ENCODE results near the gene FAM83F. TPM values are rescaled to one million over a fixed set of nuclear protein-coding genes. Genes with fewer than 3 reads are reported as not detected.

Gene FAM83F
- total and polyA plus RNA-seq, 3 experiments from 2014 or later, result 0.01 to 0.51 (median 0.33) TPM

- Mint-ChIP-seq H3K27me3 (peaks cover 6 to 8% of the 10 kb centered on the region in 2 donors), H3K4me3 (peak overlapping the region; percentile 91 to 99 (median 97)), H3K36me3 (peaks cover 0 to 15% (median 3%) of the 10 kb centered on the region in 3 donors), H3K4me1 (peaks cover 35 to 47% (median 47%) of the 10 kb centered on the region in 3 donors), H3K27ac (peak overlapping the region; percentile 98 to 100 (median 100)), H3K9me3 (peaks cover 0 to 2% (median 0%) of the 10 kb centered on the region in 5 donors)
- CTCF ChIA-PET, result interaction anchor here (0.7 to 3.1 kb wide), 12 partner anchors 9 to 645 kb away, joined by 3 to 13 read pairs (median 6); partner anchors contain the start of genes ADSL, TAB1 and TNRC6B
- no peaks in the 10 kb centered on the region for H3K9me3 ChIP-seq (ENCODE audit: low read length)
- no peaks in the 10 kb centered on the region for H3K27me3 ChIP-seq (ENCODE audit: insufficient read depth, low read length, poor library complexity, severe bottlenecking)
- peak; percentile 95 to 99 (median 99) for DNase-seq
- H3K27ac ChIP-seq (ENCODE audit: low read depth, low read length), result peak overlapping the region; percentile 97
- peak overlapping the region; percentile 83 for H3K4me3 ChIP-seq (ENCODE audit: low read length)
- no peaks in the 10 kb centered on the region for H3K36me3 ChIP-seq (ENCODE audit: insufficient read depth, low read length)
- peaks cover 41% of the 10 kb centered on the region for H3K4me1 ChIP-seq (ENCODE audit: insufficient read depth, low read length)
- POLR2A ChIA-PET, result interaction anchor here (0.5 to 2.6 kb wide), 36 partner anchors 11 to 1736 kb away, joined by 3 to 51 read pairs (median 4); partner anchors contain the start of genes ADSL, ATF4, CBX7 and MIEF1
These were observed 49.5 kb downstream of the FAM83F start for GRCh38 chr22:40044102-40044869.

GRCh38 chr22:40044870-40045834 is 50.4 kb downstream of the FAM83F start:
- ChIA-PET POLR2A (interaction anchor here (0.6 to 2.6 kb wide), 26 partner anchors 10 to 1336 kb away, joined by 3 to 51 read pairs (median 5); partner anchors contain the start of genes ADSL, ATF4, MIEF1 and MRTFA), CTCF (interaction anchor here (1.0 to 3.1 kb wide), 9 partner anchors 9 to 646 kb away, joined by 3 to 13 read pairs (median 9); partner anchors contain the start of genes ADSL, TAB1 and TNRC6B)
- Histone ChIP-seq H3K4me3 (ENCODE audit: low read length) (peak overlapping the region; percentile 96), H3K27ac (ENCODE audit: low read depth, low read length) (peak overlapping the region; percentile 97), H3K36me3 (ENCODE audit: insufficient read depth, low read length) (no peaks in the 10 kb centered on the region), H3K4me1 (ENCODE audit: insufficient read depth, low read length) (peaks cover 44% of the 10 kb centered on the region), H3K9me3 (ENCODE audit: low read length) (no peaks in the 10 kb centered on the region), H3K27me3 (ENCODE audit: insufficient read depth, low read length, poor library complexity, severe bottlenecking) (no peaks in the 10 kb centered on the region)
- peaks cover 0 to 2% (median 0%) of the 10 kb centered on the region in 5 donors for H3K9me3 Mint-ChIP-seq
- peaks cover 0 to 4% of the 10 kb centered on the region in 2 donors for H3K27me3 Mint-ChIP-seq
- peaks cover 0 to 16% (median 3%) of the 10 kb centered on the region in 3 donors for H3K36me3 Mint-ChIP-seq
- peak overlapping the region; percentile 98 to 100 (median 100) for H3K27ac Mint-ChIP-seq
- H3K4me1 Mint-ChIP-seq, result peaks cover 40 to 55% (median 53%) of the 10 kb centered on the region in 3 donors
- peak; percentile 79 to 89 (median 82) for DNase-seq
- H3K4me3 Mint-ChIP-seq, result peak overlapping the region; percentile 91 to 99 (median 97)

- H3K27ac ChIP-seq (ENCODE audit: low read depth, low read length), result no peak overlapping the region
- ChIA-PET CTCF (interaction anchor here (0.7 to 3.1 kb wide), 3 partner anchors 21 to 302 kb away, joined by 3 to 13 read pairs (median 13); no protein-coding TSS in a partner anchor), POLR2A (interaction anchor here (0.6 to 2.6 kb wide), 4 partner anchors 10 to 544 kb away, joined by 3 to 51 read pairs (median 6); partner anchors contain the start of genes ADSL and MIEF1)
- no peaks in the 10 kb centered on the region for H3K36me3 ChIP-seq (ENCODE audit: insufficient read depth, low read length)
- Mint-ChIP-seq H3K4me3 (peak overlapping the region; percentile 75 to 90 (median 80)), H3K27me3 (peaks cover 0 to 4% of the 10 kb centered on the region in 2 donors), H3K36me3 (peaks cover 0 to 20% (median 3%) of the 10 kb centered on the region in 3 donors), H3K27ac (peak overlapping the region; percentile 64 to 94 (median 88)), H3K4me1 (peaks cover 49 to 63% (median 63%) of the 10 kb centered on the region in 3 donors), H3K9me3 (peaks cover 0 to 2% (median 0%) of the 10 kb centered on the region in 5 donors)
- DNase-seq, result peak in 1 of 5 donors; percentile 24
- H3K27me3 ChIP-seq (ENCODE audit: insufficient read depth, low read length, poor library complexity, severe bottlenecking), result no peaks in the 10 kb centered on the region
- peak overlapping the region; percentile 96 for H3K4me3 ChIP-seq (ENCODE audit: low read length)
- H3K9me3 ChIP-seq (ENCODE audit: low read length), result no peaks in the 10 kb centered on the region
- H3K4me1 ChIP-seq (ENCODE audit: insufficient read depth, low read length), result peaks cover 53% of the 10 kb centered on the region
These were observed 51.4 kb downstream of the FAM83F start for GRCh38 chr22:40046126-40046525.

GRCh38 chr22:40050258-40050657 is 55.5 kb downstream of the FAM83F start:
- no peaks in the 10 kb centered on the region for H3K27me3 ChIP-seq (ENCODE audit: insufficient read depth, low read length, poor library complexity, severe bottlenecking)
- no peaks in the 10 kb centered on the region for H3K9me3 ChIP-seq (ENCODE audit: low read length)
- peaks cover 67% of the 10 kb centered on the region for H3K4me1 ChIP-seq (ENCODE audit: insufficient read depth, low read length)
- Mint-ChIP-seq H3K4me3 (peak overlapping the region; percentile 13 to 89 (median 51)), H3K36me3 (peaks cover 0 to 22% (median 3%) of the 10 kb centered on the region in 3 donors), H3K27me3 (no peaks in the 10 kb centered on the region), H3K4me1 (peaks cover 66 to 88% (median 83%) of the 10 kb centered on the region in 3 donors), H3K27ac (peak overlapping the region; percentile 12 to 94 (median 62)), H3K9me3 (no peaks in the 10 kb centered on the region)
- H3K36me3 ChIP-seq (ENCODE audit: insufficient read depth, low read length), result no peaks in the 10 kb centered on the region
- no peak for DNase-seq
- POLR2A ChIA-PET, result no interaction called here
- CTCF ChIA-PET, result no interaction called here
- no peak overlapping the region for H3K4me3 ChIP-seq (ENCODE audit: low read length)
- no peak overlapping the region for H3K27ac ChIP-seq (ENCODE audit: low read depth, low read length)

- Histone ChIP-seq H3K4me3 (ENCODE audit: low read length) (peak overlapping the region; percentile 32), H3K4me1 (ENCODE audit: insufficient read depth, low read length) (peaks cover 70% of the 10 kb centered on the region), H3K27me3 (ENCODE audit: insufficient read depth, low read length, poor library complexity, severe bottlenecking) (no peaks in the 10 kb centered on the region), H3K27ac (ENCODE audit: low read depth, low read length) (no peak overlapping the region), H3K9me3 (ENCODE audit: low read length) (no peaks in the 10 kb centered on the region), H3K36me3 (ENCODE audit: insufficient read depth, low read length) (no peaks in the 10 kb centered on the region)
- ChIA-PET POLR2A (no interaction called here), CTCF (interaction anchor here (0.6 to 1.2 kb wide), 2 partner anchors 247 to 273 kb away, joined by 3 read pairs; no protein-coding TSS in a partner anchor)
- Mint-ChIP-seq H3K4me1 (peaks cover 71 to 90% (median 86%) of the 10 kb centered on the region in 3 donors), H3K9me3 (no peaks in the 10 kb centered on the region), H3K27me3 (no peaks in the 10 kb centered on the region), H3K27ac (peak overlapping the region in 6 of 8 donors; percentile 8 to 77 (median 65)), H3K4me3 (peak overlapping the region; percentile 9 to 62 (median 32)), H3K36me3 (peaks cover 0 to 20% (median 3%) of the 10 kb centered on the region in 3 donors)
- DNase-seq, result peak in 1 of 5 donors; percentile 16
These were observed 56.6 kb downstream of the FAM83F start for GRCh38 chr22:40051322-40051721.

GRCh38 chr22:40053460-40053859 is 58.7 kb downstream of the FAM83F start:
- Histone ChIP-seq H3K4me3 (ENCODE audit: low read length) (no peak overlapping the region), H3K4me1 (ENCODE audit: insufficient read depth, low read length) (peaks cover 73% of the 10 kb centered on the region), H3K36me3 (ENCODE audit: insufficient read depth, low read length) (no peaks in the 10 kb centered on the region), H3K27me3 (ENCODE audit: insufficient read depth, low read length, poor library complexity, severe bottlenecking) (no peaks in the 10 kb centered on the region), H3K27ac (ENCODE audit: low read depth, low read length) (no peak overlapping the region), H3K9me3 (ENCODE audit: low read length) (no peaks in the 10 kb centered on the region)
- CTCF ChIA-PET, result no interaction called here
- peaks cover 0 to under 1% of the 10 kb centered on the region in 2 donors for H3K27me3 Mint-ChIP-seq
- H3K4me3 Mint-ChIP-seq, result no peak overlapping the region
- H3K36me3 Mint-ChIP-seq, result peaks cover 0 to 21% (median 3%) of the 10 kb centered on the region in 3 donors
- DNase-seq, result no peak
- peaks cover 75 to 93% (median 89%) of the 10 kb centered on the region in 3 donors for H3K4me1 Mint-ChIP-seq
- H3K27ac Mint-ChIP-seq, result peak overlapping the region in 4 of 8 donors; percentile 4 to 80 (median 30)
- POLR2A ChIA-PET, result interaction anchor here (2.6 kb wide), 1 partner anchor 9 kb away, joined by 20 read pairs; no protein-coding TSS in a partner anchor
- H3K9me3 Mint-ChIP-seq, result no peaks in the 10 kb centered on the region

GRCh38 chr22:40054486-40054885 is 59.7 kb downstream of the FAM83F start:
- Histone ChIP-seq H3K27ac (ENCODE audit: low read depth, low read length) (no peak overlapping the region), H3K36me3 (ENCODE audit: insufficient read depth, low read length) (no peaks in the 10 kb centered on the region), H3K9me3 (ENCODE audit: low read length) (no peaks in the 10 kb centered on the region), H3K4me3 (ENCODE audit: low read length) (no peak overlapping the region), H3K27me3 (ENCODE audit: insufficient read depth, low read length, poor library complexity, severe bottlenecking) (no peaks in the 10 kb centered on the region), H3K4me1 (ENCODE audit: insufficient read depth, low read length) (peaks cover 74% of the 10 kb centered on the region)
- DNase-seq, result no peak
- CTCF ChIA-PET, result interaction anchor here (1.8 kb wide), 1 partner anchor 67 kb away, joined by 4 read pairs; no protein-coding TSS in a partner anchor
- POLR2A ChIA-PET, result interaction anchor here (0.6 to 2.6 kb wide), 3 partner anchors 10 to 232 kb away, joined by 3 to 20 read pairs (median 4); partner anchors contain the start of gene TNRC6B
- H3K27ac Mint-ChIP-seq, result peak overlapping the region in 5 of 8 donors; percentile 58 to 92 (median 84)
- peaks cover 77 to 93% (median 90%) of the 10 kb centered on the region in 3 donors for H3K4me1 Mint-ChIP-seq
- H3K36me3 Mint-ChIP-seq, result peaks cover 0 to 24% (median 4%) of the 10 kb centered on the region in 3 donors
- H3K9me3 Mint-ChIP-seq, result no peaks in the 10 kb centered on the region
- H3K4me3 Mint-ChIP-seq, result peak overlapping the region in 3 of 7 donors; percentile 25 to 80 (median 57)
- peaks cover 0 to 1% of the 10 kb centered on the region in 2 donors for H3K27me3 Mint-ChIP-seq

Data from CD8-positive, alpha-beta memory T cell (primary cell).